HG03135 (cell line): Measurements from ENCODE around the gene CLEC2D.
A peak's percentile ranks its signal among the peaks of the same experiment; 100 is the strongest.
"Not testable (repeated sequence)": the region's sequence is repeated elsewhere in the genome, so short reads cannot be mapped to it uniquely, and the experiment has no call there.

ENCODE experiments used
- ATAC-seq: cut with Tn5 transposase; IDR thresholded peaks from one replicate; pipeline ENCODE4 v1.9.1; 2021; ENCODE audit warnings: mild to moderate bottlenecking, moderate library complexity; ENCODE audit not compliant: unreplicated experiment

CLEC2D gene

DNA sequence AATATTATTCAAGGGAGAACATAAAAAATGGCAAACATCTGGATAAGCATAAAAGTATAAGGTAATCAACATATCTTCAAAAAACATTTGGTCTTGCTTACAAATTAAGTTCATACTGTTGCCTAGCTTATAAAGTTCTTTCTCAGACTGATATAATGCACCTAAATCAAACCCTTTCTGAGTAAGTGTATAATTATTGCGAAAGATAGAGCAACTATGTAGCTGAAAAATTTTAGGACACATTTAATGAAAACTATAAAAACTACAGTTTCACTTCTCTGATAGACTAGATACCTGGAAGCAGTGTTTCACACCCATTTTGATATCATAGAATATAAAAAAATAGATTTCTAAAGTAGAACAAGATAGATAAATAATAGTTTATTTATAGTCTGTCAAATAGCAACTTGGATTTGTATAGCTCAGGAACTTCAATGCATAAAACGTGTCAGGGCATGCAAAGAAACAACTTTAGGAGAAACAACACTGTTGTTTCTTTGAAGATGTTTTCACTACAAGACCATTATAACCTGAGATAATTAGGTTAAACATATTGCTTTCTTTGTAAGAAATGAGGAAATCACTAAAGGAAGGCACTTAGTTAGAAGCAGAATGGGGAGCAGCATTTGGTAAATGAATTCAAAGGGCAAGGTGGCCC lies 55.8 kb downstream of the CLEC2D start:
- ATAC-seq = no peak

GRCh38 chr12:9727813-9728212 lies 58.3 kb downstream of the CLEC2D start:
- no peak for ATAC-seq

DNA sequence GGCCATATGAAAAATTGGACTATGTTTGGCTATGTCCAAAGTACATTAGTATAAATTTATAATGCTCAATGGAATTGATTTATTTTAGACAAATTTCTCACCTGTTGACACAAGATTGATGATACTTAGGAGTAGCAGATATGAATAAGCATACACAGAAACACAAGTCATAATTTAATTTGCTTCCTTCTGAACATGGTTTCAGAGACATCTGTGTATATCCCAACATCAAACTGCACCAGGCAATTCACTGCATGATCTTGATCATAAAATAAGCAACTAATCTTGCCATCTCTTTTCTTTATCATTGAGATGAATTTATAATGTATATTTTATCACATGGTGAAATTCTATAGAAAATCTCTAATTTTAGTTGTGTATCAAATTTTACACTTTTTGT lies 59.6 kb downstream of the CLEC2D start:
- ATAC-seq = no peak

GRCh38 chr12:9730011-9730410 lies 60.5 kb downstream of the CLEC2D start:
- ATAC-seq = no peak

- ATAC-seq = no peak
Measured at GRCh38 chr12:9730591-9730990, 61.1 kb downstream of the CLEC2D start.

GRCh38 chr12:9731393-9731792 lies 61.9 kb downstream of the CLEC2D start:
- no peak for ATAC-seq

DNA sequence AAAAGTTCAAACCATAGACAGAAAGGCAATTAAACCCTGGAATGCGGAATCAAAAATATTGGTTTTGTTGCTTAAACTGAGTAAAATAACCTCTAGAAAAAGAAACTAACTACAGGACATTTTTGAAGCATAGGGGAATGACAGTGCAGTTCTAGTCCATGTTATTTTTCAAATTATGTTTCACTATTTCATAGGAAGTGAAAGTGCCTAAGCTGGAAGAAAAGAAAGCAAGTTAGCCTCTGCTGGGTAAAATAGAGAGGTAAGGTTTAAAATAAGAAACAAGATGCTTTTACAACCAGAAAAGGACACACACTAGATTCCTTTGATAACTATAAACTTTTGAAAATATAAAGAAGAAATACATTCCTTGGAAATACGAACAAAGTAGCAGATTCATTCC lies 62.3 kb downstream of the CLEC2D start:
- ATAC-seq = no peak

GRCh38 chr12:9732921-9733461 lies 63.5 kb downstream of the CLEC2D start, which contains the start of gene CLECL1:
Gene CLECL1, minus strand, starts transcription at chr12:9733097.
- peak; percentile 31 for ATAC-seq

GRCh38 chr12:9735601-9736000 lies 66.1 kb downstream of the CLEC2D start:
- ATAC-seq = no peak

- no peak for ATAC-seq
Measured at GRCh38 chr12:9736936-9737705, 67.6 kb downstream of the CLEC2D start.

GRCh38 chr12:9738905-9739304 lies 69.4 kb downstream of the CLEC2D start:
- ATAC-seq = not testable (repeated sequence)

DNA sequence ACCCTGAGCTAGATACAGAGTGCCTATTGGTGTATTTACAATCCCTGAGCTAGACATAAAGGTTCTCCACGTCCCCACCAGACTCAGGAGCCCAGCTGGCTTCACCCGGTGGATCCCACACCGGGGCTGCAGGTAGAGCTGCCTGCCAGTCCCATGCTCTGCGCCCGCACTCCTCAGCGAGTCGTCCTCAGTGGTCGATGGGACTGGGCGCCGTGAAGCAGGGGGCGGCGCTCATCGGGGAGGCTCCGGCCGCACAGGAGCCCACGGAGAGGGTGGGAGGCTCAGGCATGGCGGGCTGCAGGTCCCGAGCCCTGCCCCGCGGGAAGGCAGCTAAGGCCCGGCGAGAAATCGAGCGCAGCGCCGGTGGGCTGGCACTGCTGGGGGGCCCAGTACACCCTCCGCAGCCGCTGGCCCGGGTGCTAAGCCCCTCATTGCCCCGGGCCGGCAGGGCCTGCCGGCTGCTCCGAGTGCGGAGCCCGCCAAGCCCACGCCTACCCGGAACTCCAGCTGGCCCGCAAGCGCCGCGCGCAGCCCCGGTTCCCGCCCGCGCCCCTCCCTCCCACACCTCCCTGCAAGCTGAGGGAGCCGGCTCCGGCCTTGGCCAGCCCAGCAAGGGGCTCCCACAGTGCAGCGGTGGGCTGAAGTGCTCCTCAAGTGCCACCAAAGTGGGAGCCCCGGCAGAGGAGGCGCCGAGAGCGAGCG lies 70.0 kb downstream of the CLEC2D start:
- not testable (repeated sequence) for ATAC-seq

GRCh38 chr12:9740106-9740750 lies 70.7 kb downstream of the CLEC2D start:
- ATAC-seq = no peak

DNA sequence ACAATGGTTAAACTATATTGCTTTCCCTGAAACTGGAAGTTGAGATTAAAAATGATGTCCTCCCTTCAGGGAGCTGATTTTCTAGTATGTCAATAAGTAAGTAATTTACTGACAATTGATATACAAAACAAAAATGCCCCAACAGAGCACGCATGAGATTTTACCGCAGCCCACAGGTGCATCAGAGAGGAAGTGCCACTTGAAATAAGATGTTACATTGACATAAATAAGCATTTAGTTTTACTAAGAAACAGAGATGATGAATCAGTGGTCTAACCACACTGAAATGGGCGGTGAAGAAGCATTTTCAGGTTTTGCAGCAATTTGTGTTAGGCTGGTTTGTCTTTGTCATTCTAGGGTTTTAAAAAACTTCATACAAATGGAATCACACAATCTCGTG lies 72.2 kb downstream of the CLEC2D start:
- ATAC-seq = peak; percentile 71

DNA sequence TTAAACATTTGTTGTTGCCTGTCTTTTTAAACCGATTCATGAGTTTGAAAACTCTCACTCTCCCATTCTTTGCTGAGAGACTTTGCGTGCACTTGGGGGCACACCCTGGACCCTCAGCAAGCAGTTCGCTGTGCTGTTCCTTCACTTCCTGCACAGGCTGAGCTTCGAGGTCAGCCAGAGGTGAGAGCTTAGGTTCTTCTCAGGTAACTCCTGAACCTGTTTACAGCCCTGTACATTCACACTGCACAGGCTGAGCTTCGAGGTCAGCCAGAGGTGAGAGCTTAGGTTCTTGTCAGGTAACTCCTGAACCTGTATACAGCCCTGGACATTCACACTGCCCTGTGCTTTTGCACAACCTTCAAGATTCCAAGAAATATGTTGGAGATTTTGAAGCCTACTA lies 73.1 kb downstream of the CLEC2D start:
- no peak for ATAC-seq

DNA sequence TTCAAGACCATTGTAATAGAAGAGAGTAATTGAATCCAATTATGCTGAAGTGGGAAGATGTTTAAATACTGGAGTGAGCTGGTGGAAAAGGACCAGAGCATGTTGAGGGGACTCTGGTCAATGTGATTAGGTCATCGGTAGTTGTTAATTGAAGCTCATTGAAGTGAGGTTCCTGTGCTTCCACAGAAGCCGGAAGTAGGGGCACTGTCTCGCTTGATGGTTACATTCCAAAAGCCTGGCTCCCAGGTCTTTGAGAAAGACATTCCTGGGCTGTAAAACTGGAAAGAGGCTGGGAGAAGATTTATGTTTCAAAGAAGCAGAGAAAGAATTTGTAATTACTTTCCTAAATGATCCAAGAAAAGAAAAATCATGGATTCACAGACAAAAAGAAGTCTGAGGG lies 75.7 kb downstream of the CLEC2D start:
- ATAC-seq = no peak
